ENCODE results near the gene MYL5.
A peak's percentile ranks its signal among the peaks of the same experiment; 100 is the strongest.

The MYL5 gene

GRCh38 chr4:682490-683172, 8.3 kb downstream of the MYL5 start:
- Mint-ChIP-seq H3K36me3 (no peaks in the 10 kb centered on the region), H3K4me1 (peaks cover 43% of the 10 kb centered on the region), H3K9me3 (no peaks in the 10 kb centered on the region), H3K27ac (no peak overlapping the region), H3K27me3 (peaks cover 37% of the 10 kb centered on the region), H3K4me3 (peak overlapping the region; percentile 41)
- no peak for ATAC-seq

- H3K27ac Mint-ChIP-seq, result no peak overlapping the region
- H3K4me3 Mint-ChIP-seq, result no peak overlapping the region
- H3K4me1 Mint-ChIP-seq, result peaks cover 40% of the 10 kb centered on the region
- H3K36me3 Mint-ChIP-seq, result no peaks in the 10 kb centered on the region
- H3K27me3 Mint-ChIP-seq, result peaks cover 44% of the 10 kb centered on the region
- no peaks in the 10 kb centered on the region for H3K9me3 Mint-ChIP-seq
- no peak for ATAC-seq
These were observed 9.0 kb downstream of the MYL5 start for GRCh38 chr4:683247-683897.

- Mint-ChIP-seq H3K4me3 (no peak overlapping the region), H3K27me3 (peaks cover 47% of the 10 kb centered on the region), H3K36me3 (no peaks in the 10 kb centered on the region), H3K9me3 (no peaks in the 10 kb centered on the region), H3K4me1 (peaks cover 38% of the 10 kb centered on the region), H3K27ac (no peak overlapping the region)
- ATAC-seq, result no peak
These were observed 9.8 kb downstream of the MYL5 start for GRCh38 chr4:683982-684622.

GRCh38 chr4:684623-685327, 10.4 kb downstream of the MYL5 start:
- no peak for ATAC-seq
- Mint-ChIP-seq H3K27me3 (peaks cover 47% of the 10 kb centered on the region), H3K36me3 (no peaks in the 10 kb centered on the region), H3K4me3 (no peak overlapping the region), H3K9me3 (no peaks in the 10 kb centered on the region), H3K4me1 (peaks cover 37% of the 10 kb centered on the region), H3K27ac (no peak overlapping the region)

- Mint-ChIP-seq H3K9me3 (no peaks in the 10 kb centered on the region), H3K36me3 (no peaks in the 10 kb centered on the region), H3K4me1 (peaks cover 26% of the 10 kb centered on the region), H3K27me3 (peaks cover 47% of the 10 kb centered on the region), H3K27ac (no peak overlapping the region), H3K4me3 (no peak overlapping the region)
- no peak for ATAC-seq
These were observed 11.5 kb downstream of the MYL5 start for GRCh38 chr4:685679-686412.

- Mint-ChIP-seq H3K4me3 (no peak overlapping the region), H3K27me3 (peaks cover 47% of the 10 kb centered on the region), H3K27ac (no peak overlapping the region), H3K9me3 (no peaks in the 10 kb centered on the region), H3K36me3 (no peaks in the 10 kb centered on the region), H3K4me1 (peaks cover 25% of the 10 kb centered on the region)
- no peak for ATAC-seq
These were observed 12.2 kb downstream of the MYL5 start for GRCh38 chr4:686413-687040.

GRCh38 chr4:687048-687970, 13.0 kb downstream of the MYL5 start:
- H3K27ac Mint-ChIP-seq, result no peak overlapping the region
- no peaks in the 10 kb centered on the region for H3K9me3 Mint-ChIP-seq
- no peaks in the 10 kb centered on the region for H3K36me3 Mint-ChIP-seq
- H3K27me3 Mint-ChIP-seq, result peaks cover 47% of the 10 kb centered on the region
- H3K4me3 Mint-ChIP-seq, result no peak overlapping the region
- no peak for ATAC-seq
- peaks cover 25% of the 10 kb centered on the region for H3K4me1 Mint-ChIP-seq

- Mint-ChIP-seq H3K4me1 (peaks cover 17% of the 10 kb centered on the region), H3K27me3 (peaks cover 39% of the 10 kb centered on the region), H3K9me3 (no peaks in the 10 kb centered on the region), H3K27ac (no peak overlapping the region), H3K36me3 (no peaks in the 10 kb centered on the region), H3K4me3 (peak overlapping the region; percentile 47)
- peak; percentile 1 for ATAC-seq
These were observed 13.9 kb downstream of the MYL5 start for GRCh38 chr4:687971-688853.

GRCh38 chr4:688854-689681, 14.7 kb downstream of the MYL5 start, which contains the start of gene SLC49A3:
Gene SLC49A3 (minus strand): TSS chr4:689151. CDS start chr4:689127, 24 bp downstream.
- Mint-ChIP-seq H3K27ac (no peak within 1 kb of the TSS), H3K36me3 (no peaks in the 10 kb centered on the region), H3K9me3 (no peaks in the 10 kb centered on the region), H3K4me1 (peaks cover 8% of the 10 kb centered on the region), H3K4me3 (peak within 1 kb of the TSS; percentile 47), H3K27me3 (peaks cover 30% of the 10 kb centered on the region)
- peak; percentile 14 for ATAC-seq

- Mint-ChIP-seq H3K27me3 (peaks cover 27% of the 10 kb centered on the region), H3K4me3 (no peak overlapping the region), H3K27ac (no peak overlapping the region), H3K36me3 (no peaks in the 10 kb centered on the region), H3K4me1 (peaks cover 7% of the 10 kb centered on the region), H3K9me3 (no peaks in the 10 kb centered on the region)
- no peak for ATAC-seq
These were observed 15.4 kb downstream of the MYL5 start for GRCh38 chr4:689723-690122.

- ATAC-seq, result no peak
- H3K36me3 Mint-ChIP-seq, result no peaks in the 10 kb centered on the region
- H3K4me1 Mint-ChIP-seq, result peaks cover under 1% of the 10 kb centered on the region
These were observed 18.6 kb downstream of the MYL5 start for GRCh38 chr4:692771-693554.

More at GRCh38 chr4:692771-693554, 18.6 kb downstream of the MYL5 start:
- no peak overlapping the region for H3K4me3 Mint-ChIP-seq
- H3K27me3 Mint-ChIP-seq, result peaks cover 6% of the 10 kb centered on the region
- H3K27ac Mint-ChIP-seq, result no peak overlapping the region
- H3K9me3 Mint-ChIP-seq, result peaks cover 3% of the 10 kb centered on the region
